ENCODE data around the gene RBM15. TPM values are rescaled to one million over a fixed set of nuclear protein-coding genes. Genes with fewer than 3 reads are reported as not detected.

RBM15 gene
- total and polyA plus RNA-seq, 2 of the 13 experiments (the other 11 are each of a cell fraction or from before 2014, with no cell fraction given), result 13.5 to 36.4 TPM

GRCh38 chr1:110356379-110356778 lies 17.2 kb downstream of the RBM15 start:
- H3K36me3 ChIP-seq (replicated peaks in 1 of 2; ENCODE audit: control insufficient read depth in 1 of 2, insufficient read depth in 2 of 2, low read length in 2 of 2), result peaks cover 2 to 17% of the 10 kb centered on the region in 2 experiments; a peak in 3 of 5 replicates
- H3K9ac ChIP-seq (ENCODE audit: insufficient read depth, low read depth, low read length), result no peak overlapping the region
- no peaks in the 10 kb centered on the region for H3K27me3 ChIP-seq (ENCODE audit: control insufficient read depth in 1 of 2, insufficient read depth in 2 of 2, low read length in 2 of 2)
- in situ Hi-C loops (cut with HindIII; ENCODE audit: extremely low pct_ligation_motif_present, low pct_unique_long_range_greater_than_20kb) (no loop called here), intact Hi-C loops (cut with micrococcal nuclease; ENCODE audit: unreplicated experiment) (no loop called here)
- H3K79me2 ChIP-seq (ENCODE audit: insufficient read depth, low read length), result peaks cover 47% of the 10 kb centered on the region
- no peaks in the 10 kb centered on the region for H3K9me3 ChIP-seq (ENCODE audit: low read length)
- no peak for FAIRE-seq
- no peak for DNase-seq (ENCODE audit: low spot score)
- no peak overlapping the region for H3K27ac ChIP-seq (ENCODE audit: extremely low read length, insufficient read depth, low read length)
- H2AFZ ChIP-seq (ENCODE audit: low read length), result no peak overlapping the region
- POLR2A ChIA-PET, result no interaction called here
- CTCF ChIA-PET (ENCODE audit: low intra/inter-chr PET ratio, low total read pairs), result no interaction called here
- H4K20me1 ChIP-seq (ENCODE audit: insufficient read depth, low read length), result no peaks in the 10 kb centered on the region; the same call in 1 of the 2 replicates
- BruUV-seq (replicated peaks), result TSS peak; percentile 8
- H3K4me3 ChIP-seq (replicated peaks in 1 of 3; ENCODE audit: insufficient read depth in 1 of 3, low read depth in 2 of 3, low read length in 3 of 3), result no peak overlapping the region
- H3K4me1 ChIP-seq (ENCODE audit: insufficient read depth, low read length), result peaks cover 2% of the 10 kb centered on the region; the same call in 1 of the 2 replicates
- no peak for ATAC-seq
- TF ChIP-seq, protein P1, sequence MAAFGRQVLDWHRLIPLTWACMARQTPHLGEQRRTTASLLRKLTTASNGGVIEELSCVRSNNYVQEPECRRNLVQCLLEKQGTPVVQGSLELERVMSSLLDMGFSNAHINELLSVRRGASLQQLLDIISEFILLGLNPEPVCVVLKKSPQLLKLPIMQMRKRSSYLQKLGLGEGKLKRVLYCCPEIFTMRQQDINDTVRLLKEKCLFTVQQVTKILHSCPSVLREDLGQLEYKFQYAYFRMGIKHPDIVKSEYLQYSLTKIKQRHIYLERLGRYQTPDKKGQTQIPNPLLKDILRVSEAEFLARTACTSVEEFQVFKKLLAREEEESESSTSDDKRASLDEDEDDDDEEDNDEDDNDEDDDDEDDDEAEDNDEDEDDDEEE (CRISPR knock-in tag; IDR thresholded peaks at IDR 0.05), result no peak
- TF ChIP-seq SMAD1 (CRISPR knock-in tag; IDR thresholded peaks at IDR 0.05; ENCODE audit: borderline replicate concordance, low read depth), result no peak
- TF ChIP-seq HNRNPUL1 (IDR thresholded peaks at IDR 0.05; ENCODE audit: low read depth, low read length), result no peak
- no peak for TF ChIP-seq PHF5A (CRISPR knock-in tag; IDR thresholded peaks at IDR 0.05; ENCODE audit: low read depth, unreplicated experiment)
- no peak for TF ChIP-seq ZNF44 (CRISPR knock-in tag; IDR thresholded peaks at IDR 0.05)
- no peak for TF ChIP-seq GABPB1 (CRISPR knock-in tag; IDR thresholded peaks at IDR 0.05)
- no peak for TF ChIP-seq ZBTB20 (CRISPR knock-in tag; IDR thresholded peaks at IDR 0.05; ENCODE audit: borderline replicate concordance, low read depth)
- TF ChIP-seq CTCF (CRISPR knock-in tag; IDR thresholded peaks at IDR 0.05), result no peak
- TF ChIP-seq CCDC6 (CRISPR knock-in tag; IDR thresholded peaks at IDR 0.05), result no peak
- TF ChIP-seq, protein P2, sequence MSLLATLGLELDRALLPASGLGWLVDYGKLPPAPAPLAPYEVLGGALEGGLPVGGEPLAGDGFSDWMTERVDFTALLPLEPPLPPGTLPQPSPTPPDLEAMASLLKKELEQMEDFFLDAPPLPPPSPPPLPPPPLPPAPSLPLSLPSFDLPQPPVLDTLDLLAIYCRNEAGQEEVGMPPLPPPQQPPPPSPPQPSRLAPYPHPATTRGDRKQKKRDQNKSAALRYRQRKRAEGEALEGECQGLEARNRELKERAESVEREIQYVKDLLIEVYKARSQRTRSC (CRISPR knock-in tag; IDR thresholded peaks at IDR 0.05; ENCODE audit: low read depth), result no peak
- TF ChIP-seq TBL1XR1 (IDR thresholded peaks at IDR 0.05; ENCODE audit: borderline replicate concordance, low read length, partially characterized antibody), result no peak
- no peak for TF ChIP-seq TBX2 (CRISPR knock-in tag; IDR thresholded peaks at IDR 0.05; ENCODE audit: borderline replicate concordance)
- no peak for TF ChIP-seq KAT2B (IDR thresholded peaks at IDR 0.05; ENCODE audit: borderline replicate concordance, low read depth, low read length)
- TF ChIP-seq ZNF572 (CRISPR knock-in tag; IDR thresholded peaks at IDR 0.05), result no peak
- TF ChIP-seq ELF3 (CRISPR knock-in tag; IDR thresholded peaks at IDR 0.05), result no peak
- TF ChIP-seq JUNB (CRISPR knock-in tag; IDR thresholded peaks at IDR 0.05; ENCODE audit: borderline replicate concordance), result no peak
- 89% methylated on average over 2 of the region's 2 CpGs for WGBS (ENCODE audit: low lambda C conversion rate)
- H3K4me2 ChIP-seq (ENCODE audit: low read depth, low read length), result no peak overlapping the region

Data from HepG2 (cell line).